Upper lobe of left lung (tissue), 6 donors: ENCODE data around the gene ROR2. TPM values are rescaled to one million over a fixed set of nuclear protein-coding genes. Genes with fewer than 3 reads are reported as not detected.
A peak's percentile ranks its signal among the peaks of the same experiment; 100 is the strongest.

Source experiments
- ATAC-seq, 2 donors: fragments of 200-7000 bp; cut with Tn5 transposase; one replicate each; pipeline ENCODE4 v1.9.1; 2022; ENCODE audit warnings: mild to moderate bottlenecking in 2 of 2, moderate library complexity in 2 of 2; ENCODE audit not compliant: low FRiP score in 2 of 2
- DNase-seq, 2 donors: peaks; one replicate each; pipeline ENCODE4 v3.0.0-alpha.2; 2019 to 2020
- H3K27ac ChIP-seq, 4 donors: fragments of 200-600 bp; sonication (generic); one replicate each; pipeline ENCODE4 v1.5.1; 2016 to 2019
- H3K27me3 ChIP-seq, 4 donors: fragments of 200-600 bp; sonication (generic); one replicate each; pipeline ENCODE4 v1.5.1; 2017 to 2019
- H3K36me3 ChIP-seq, 4 donors: fragments of 200-600 bp; sonication (generic); one replicate each; pipeline ENCODE4 v1.5.1; 2016 to 2019
- H3K4me1 ChIP-seq, 4 donors: fragments of 200-600 bp; sonication (generic); one replicate each; pipeline ENCODE4 v1.5.1; 2018 to 2019
- H3K4me3 ChIP-seq, 4 donors: fragments of 200-600 bp; sonication (generic); one replicate each; pipeline ENCODE4 v1.5.1; 2017 to 2019; ENCODE audit warnings: mild to moderate bottlenecking in 2 of 4, moderate library complexity in 1 of 4
- H3K9me3 ChIP-seq, 4 donors: fragments of 200-600 bp; sonication (generic); one replicate each; pipeline ENCODE4 v1.5.1; 2018 to 2019
- EP300 ChIP-seq, 4 donors: sonication (generic); formaldehyde crosslinking; IDR thresholded peaks; one replicate each; pipeline ENCODE4 v1.5.1; 2017; ENCODE audit warnings: antibody characterized with exemption in 4 of 4, control low read depth in 2 of 4
- POLR2A ChIP-seq, 4 donors: fragments of 450-650 bp; IDR thresholded peaks; one replicate each; pipeline ENCODE4 v1.5.1; 2016 to 2017; ENCODE audit warnings: antibody characterized with exemption in 4 of 4, mild to moderate bottlenecking in 2 of 4
- POLR2AphosphoS5 ChIP-seq, 2 donors: sonication (generic); formaldehyde crosslinking; IDR thresholded peaks; one replicate each; pipeline ENCODE4 v1.5.1; 2017; ENCODE audit warnings: antibody characterized with exemption in 2 of 2
- WGBS, 2 donors: methylation state at CpG; one replicate each; pipeline ENCODE4 v1.1.5; 2017 to 2018; 5-methylcytosine and 5-hydroxymethylcytosine counted together
- total RNA-seq, 6 donors: library from RNA; depleted of rRNA in 4 of 6; stranded (reverse); fragments of >200 nt in 4 of 6; gene quantifications; one replicate each; pipeline versions ENCODE4 v1.1.0 to v1.2.1, GENCODE V29; 2016 to 2021
- TF ChIP-seq, protein P1 (sequence below), 6 experiments: fragments of 450-650 bp in 4 of 6; fragments of 200-600 bp in 2 of 6; sonication (generic) in 2 of 6; IDR thresholded peaks; one replicate each; pipeline ENCODE4 v1.5.1; 2016 to 2019; ENCODE audit warnings: antibody characterized with exemption in 6 of 6
- donor health status: DM: no; HTN: no; CAD: no; lungs with moderate emphysema.
- donor health status: DM: no; HTN: yes; CAD: no; lungs with severe emphysema.

ROR2 gene
- total RNA-seq, 6 donors from 2014 or later, result 2.7 to 8.1 (median 3.4) TPM

DNA sequence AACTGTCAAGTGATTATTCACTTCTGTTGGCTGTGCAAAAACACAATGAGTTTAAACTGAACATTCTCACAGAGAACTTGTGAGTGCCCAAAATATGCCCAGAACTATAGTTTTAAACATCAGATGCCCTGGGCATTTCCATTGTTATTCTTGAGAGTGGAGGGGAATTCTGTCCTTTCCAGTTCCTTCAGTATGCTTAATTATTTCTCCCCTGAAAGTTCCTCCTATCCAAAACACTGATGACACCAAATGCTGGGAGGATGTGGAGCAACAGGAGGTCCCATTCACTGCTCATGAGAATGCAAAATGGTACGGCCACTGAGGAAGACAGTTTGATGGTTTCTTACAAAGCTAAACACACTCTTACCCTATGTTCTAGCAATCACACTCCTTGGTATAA is 55.5 kb downstream of the ROR2 start:
- no peak overlapping the region for H3K4me3 ChIP-seq
- no peak overlapping the region for H3K27ac ChIP-seq
- H3K9me3 ChIP-seq, result no peaks in the 10 kb centered on the region
- DNase-seq (no peak), ATAC-seq (no peak)
- 52 to 92% methylated on average over 1 of the region's 1 CpG for WGBS, 2 donors
- peaks cover 0 to 11% (median 2%) of the 10 kb centered on the region in 4 donors for H3K4me1 ChIP-seq
- no peaks in the 10 kb centered on the region for H3K27me3 ChIP-seq
- H3K36me3 ChIP-seq, result no peaks in the 10 kb centered on the region
- TF ChIP-seq, protein P1, sequence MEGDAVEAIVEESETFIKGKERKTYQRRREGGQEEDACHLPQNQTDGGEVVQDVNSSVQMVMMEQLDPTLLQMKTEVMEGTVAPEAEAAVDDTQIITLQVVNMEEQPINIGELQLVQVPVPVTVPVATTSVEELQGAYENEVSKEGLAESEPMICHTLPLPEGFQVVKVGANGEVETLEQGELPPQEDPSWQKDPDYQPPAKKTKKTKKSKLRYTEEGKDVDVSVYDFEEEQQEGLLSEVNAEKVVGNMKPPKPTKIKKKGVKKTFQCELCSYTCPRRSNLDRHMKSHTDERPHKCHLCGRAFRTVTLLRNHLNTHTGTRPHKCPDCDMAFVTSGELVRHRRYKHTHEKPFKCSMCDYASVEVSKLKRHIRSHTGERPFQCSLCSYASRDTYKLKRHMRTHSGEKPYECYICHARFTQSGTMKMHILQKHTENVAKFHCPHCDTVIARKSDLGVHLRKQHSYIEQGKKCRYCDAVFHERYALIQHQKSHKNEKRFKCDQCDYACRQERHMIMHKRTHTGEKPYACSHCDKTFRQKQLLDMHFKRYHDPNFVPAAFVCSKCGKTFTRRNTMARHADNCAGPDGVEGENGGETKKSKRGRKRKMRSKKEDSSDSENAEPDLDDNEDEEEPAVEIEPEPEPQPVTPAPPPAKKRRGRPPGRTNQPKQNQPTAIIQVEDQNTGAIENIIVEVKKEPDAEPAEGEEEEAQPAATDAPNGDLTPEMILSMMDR (IDR thresholded peaks at IDR 0.05), result no peak
- TF ChIP-seq EP300 (IDR thresholded peaks at IDR 0.05), result no peak
- no peak for TF ChIP-seq POLR2AphosphoS5 (IDR thresholded peaks at IDR 0.05)
- TF ChIP-seq POLR2A (IDR thresholded peaks at IDR 0.05), result no peak

DNA sequence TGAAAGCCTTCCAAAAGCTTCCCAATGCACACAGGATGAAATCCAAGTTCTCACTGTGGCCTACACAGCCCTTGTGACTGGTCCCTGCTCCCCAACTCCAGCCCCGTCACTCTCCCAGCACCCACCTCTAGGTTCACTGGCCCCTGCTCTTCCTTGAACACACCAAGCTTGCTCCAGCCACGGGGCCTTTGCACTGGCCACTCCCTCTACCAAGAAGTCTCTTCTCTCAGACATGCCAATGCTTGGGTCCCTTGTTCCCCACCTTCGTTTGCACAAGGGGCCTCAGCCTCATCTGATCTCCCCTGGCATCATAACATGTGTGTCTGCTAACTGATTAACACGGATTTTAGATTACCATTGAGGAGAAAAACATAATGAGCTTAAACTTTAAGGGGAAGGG is 56.0 kb downstream of the ROR2 start:
- Histone ChIP-seq H3K27me3 (no peaks in the 10 kb centered on the region), H3K4me3 (no peak overlapping the region), H3K27ac (peak overlapping the region in 1 of 4 donors; percentile 22), H3K36me3 (no peaks in the 10 kb centered on the region), H3K9me3 (no peaks in the 10 kb centered on the region), H3K4me1 (peaks cover 0 to 6% (median 2%) of the 10 kb centered on the region in 4 donors)
- ATAC-seq (no peak), DNase-seq (no peak)
- WGBS, 2 donors, result 72 to 73% methylated on average over 4 of the region's 4 CpGs
- TF ChIP-seq POLR2A (IDR thresholded peaks at IDR 0.05) (no peak), EP300 (IDR thresholded peaks at IDR 0.05) (no peak), POLR2AphosphoS5 (IDR thresholded peaks at IDR 0.05) (no peak)
- TF ChIP-seq, protein P1 (IDR thresholded peaks at IDR 0.05), result no peak

DNA sequence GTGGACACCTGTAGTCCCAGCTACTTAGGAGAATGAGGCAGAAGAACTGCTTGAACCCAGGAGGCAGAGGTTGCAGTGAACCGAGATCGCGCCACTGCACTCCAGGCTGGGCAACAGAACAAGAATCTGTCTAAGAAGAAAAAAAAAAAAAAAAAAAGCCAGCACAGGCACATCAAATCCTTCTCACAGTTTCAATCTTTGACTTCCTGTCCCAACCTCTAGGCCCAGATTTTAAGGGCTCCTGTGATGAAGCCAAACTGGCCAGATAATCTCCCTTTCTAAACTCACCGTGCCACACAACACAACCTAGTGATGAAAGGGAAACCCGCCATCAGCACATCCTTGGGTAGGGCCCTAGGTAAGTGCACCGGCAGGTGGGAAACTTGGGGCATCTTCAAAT is 58.1 kb downstream of the ROR2 start:
- no peaks in the 10 kb centered on the region for H3K36me3 ChIP-seq
- no peaks in the 10 kb centered on the region for H3K9me3 ChIP-seq
- H3K27me3 ChIP-seq, result no peaks in the 10 kb centered on the region
- no peak overlapping the region for H3K4me3 ChIP-seq
- no peak for DNase-seq
- 83 to 85% methylated on average over 6 of the region's 6 CpGs for WGBS, 2 donors
- H3K4me1 ChIP-seq, result peaks cover 0 to 3% (median 1%) of the 10 kb centered on the region in 4 donors
- no peak for TF ChIP-seq POLR2AphosphoS5 (IDR thresholded peaks at IDR 0.05)
- no peak for TF ChIP-seq EP300 (IDR thresholded peaks at IDR 0.05)
- no peak for TF ChIP-seq POLR2A (IDR thresholded peaks at IDR 0.05)
- TF ChIP-seq, protein P1 (IDR thresholded peaks at IDR 0.05), result no peak
- H3K27ac ChIP-seq, result no peak overlapping the region
- ATAC-seq, result no peak

DNA sequence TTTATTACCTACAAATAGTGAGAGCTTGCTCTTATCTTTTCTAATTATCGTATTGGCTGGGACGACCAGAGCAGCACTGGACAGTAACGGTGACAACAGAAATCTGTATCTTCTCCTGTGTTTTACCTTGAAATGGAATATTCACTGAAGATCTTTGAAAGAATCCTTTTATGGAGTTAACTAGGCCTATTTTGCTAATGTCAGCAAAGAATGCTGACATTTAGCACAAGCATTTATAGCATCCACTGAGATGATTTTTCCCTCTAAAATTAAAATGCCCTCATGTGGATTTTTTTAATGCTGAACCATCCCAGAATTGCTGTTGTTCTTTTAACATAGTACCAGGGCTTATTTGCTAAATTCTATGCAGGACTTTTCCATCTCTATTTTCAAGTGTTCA is 59.4 kb downstream of the ROR2 start:
- H3K9me3 ChIP-seq, result no peaks in the 10 kb centered on the region
- ATAC-seq (no peak), DNase-seq (no peak)
- 86 to 87% methylated on average over 3 of the region's 3 CpGs for WGBS, 2 donors
- no peak overlapping the region for H3K4me3 ChIP-seq
- H3K27me3 ChIP-seq, result no peaks in the 10 kb centered on the region
- no peaks in the 10 kb centered on the region for H3K36me3 ChIP-seq
- TF ChIP-seq POLR2A (IDR thresholded peaks at IDR 0.05), result no peak
- no peak for TF ChIP-seq EP300 (IDR thresholded peaks at IDR 0.05)
- no peak for TF ChIP-seq POLR2AphosphoS5 (IDR thresholded peaks at IDR 0.05)
- peaks cover 0 to 4% (median 1%) of the 10 kb centered on the region in 4 donors for H3K4me1 ChIP-seq
- H3K27ac ChIP-seq, result no peak overlapping the region

DNA sequence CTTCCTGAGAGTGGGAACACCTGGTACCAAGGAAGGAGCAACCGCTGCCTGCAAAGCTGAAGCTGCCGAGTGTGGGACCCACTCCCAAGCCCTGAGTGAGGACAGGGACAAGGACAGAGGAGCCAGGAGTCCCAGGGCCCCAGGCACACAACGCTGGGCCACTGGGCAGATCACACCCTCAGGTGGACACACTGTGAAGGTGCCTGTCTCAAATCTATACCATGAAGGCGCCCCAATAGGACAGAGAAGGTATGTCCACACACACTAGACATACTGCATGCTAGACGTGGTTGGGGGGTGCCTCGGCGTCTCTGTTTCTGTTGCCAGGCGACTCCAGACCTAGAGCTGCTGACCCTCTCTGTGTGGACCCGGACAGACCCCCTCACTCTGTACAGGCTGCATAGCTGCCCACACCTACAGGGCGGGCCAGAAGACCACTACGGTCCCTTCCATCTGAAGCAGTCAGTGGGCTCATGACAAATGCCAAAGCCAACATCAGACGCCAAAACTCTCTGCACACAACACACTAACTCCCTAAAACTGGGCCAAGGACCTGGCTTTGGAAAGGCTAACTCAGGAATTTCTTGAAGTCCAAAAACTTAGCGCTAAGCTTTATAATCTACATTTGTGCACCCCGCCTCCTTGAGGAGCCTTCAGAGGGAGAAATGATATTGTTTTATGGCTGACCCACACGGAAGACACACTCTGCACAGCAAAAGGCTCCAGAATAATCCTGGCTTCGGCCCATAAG is 60.7 kb downstream of the ROR2 start:
- Histone ChIP-seq H3K36me3 (no peaks in the 10 kb centered on the region), H3K4me3 (no peak overlapping the region), H3K9me3 (no peaks in the 10 kb centered on the region), H3K27me3 (no peaks in the 10 kb centered on the region), H3K4me1 (peaks cover 0 to 4% (median 1%) of the 10 kb centered on the region in 4 donors), H3K27ac (peak overlapping the region in 1 of 4 donors; percentile 34)
- no peak for TF ChIP-seq POLR2A (IDR thresholded peaks at IDR 0.05)
- TF ChIP-seq POLR2AphosphoS5 (IDR thresholded peaks at IDR 0.05), result no peak
- TF ChIP-seq, protein P1 (IDR thresholded peaks at IDR 0.05), result no peak
- no peak for TF ChIP-seq EP300 (IDR thresholded peaks at IDR 0.05)
- DNase-seq (peak in 1 of 2 donors; percentile 14), ATAC-seq (no peak)
- WGBS, 2 donors, result 82 to 85% methylated on average over 7 to 14 of the region's 16 CpGs
